Thyroid gland (tissue), 4 donors: ENCODE results near the gene GNG7. TPM values are rescaled to one million over a fixed set of nuclear protein-coding genes. Genes with fewer than 3 reads are reported as not detected.
"Not testable (repeated sequence)": the region's sequence is repeated elsewhere in the genome, so short reads cannot be mapped to it uniquely, and the experiment has no call there.

Source experiments
- DNase-seq, 2 donors: peaks; one replicate each; pipeline ENCODE4 v3.0.0-alpha.2; 2019
- H3K27ac ChIP-seq, 3 donors: fragments of 200-600 bp; sonication (generic); 1 replicate in 2 of 3; 2 replicates in 1 of 3; pipeline ENCODE4 v1.5.1; 2016 to 2019; ENCODE audit warnings: mild to moderate bottlenecking in 1 of 3, moderate library complexity in 1 of 3
- H3K27me3 ChIP-seq: fragments of 200-600 bp; sonication (generic); one replicate; pipeline ENCODE4 v1.5.1; 2019
- H3K36me3 ChIP-seq, 2 donors: fragments of 200-600 bp; sonication (generic); one replicate each; pipeline ENCODE4 v1.5.1; 2016 to 2019
- H3K4me1 ChIP-seq, 2 donors: fragments of 200-600 bp; sonication (generic); one replicate each; pipeline ENCODE4 v1.5.1; 2017 to 2019
- H3K4me3 ChIP-seq, 3 donors: fragments of 200-600 bp; sonication (generic); replicated peaks in 1 of 3; 1 replicate in 2 of 3; 2 replicates in 1 of 3; pipeline ENCODE4 v1.5.1; 2016; ENCODE audit warnings: mild to moderate bottlenecking in 1 of 3
- H3K9me3 ChIP-seq: fragments of 200-600 bp; sonication (generic); one replicate; pipeline ENCODE4 v1.5.1; 2017
- CTCF ChIP-seq, 6 experiments: fragments of 200-600 bp in 3 of 6; fragments of 450-650 bp in 3 of 6; sonication (generic) in 3 of 6; IDR thresholded peaks; one replicate each; pipeline ENCODE4 v1.5.1; 2016 to 2019; ENCODE audit warnings: antibody characterized with exemption in 6 of 6, mild to moderate bottlenecking in 2 of 6, inconsistent platforms in 1 of 6, moderate library complexity in 1 of 6
- POLR2A ChIP-seq, 2 donors: fragments of 450-650 bp; IDR thresholded peaks; one replicate each; pipeline ENCODE4 v1.6.1; 2017; ENCODE audit warnings: antibody characterized with exemption in 2 of 2, mild to moderate bottlenecking in 2 of 2, moderate library complexity in 1 of 2
- WGBS, 2 donors: methylation state at CpG; one replicate each; pipeline ENCODE4 v1.1.5; 2017; 5-methylcytosine and 5-hydroxymethylcytosine counted together
- intact Hi-C: fragments of 100-400 bp; cut with DNase I; formaldehyde crosslinking; loops from one replicate; pipeline ENCODE4 v1.15.1; 2023
- total RNA-seq, 4 donors: library from RNA; depleted of rRNA; stranded (reverse); fragments of >200 nt; gene quantifications; one replicate each; pipeline ENCODE4 v1.2.3, GENCODE V29; 2016

GNG7 gene
- total RNA-seq, 4 donors from 2014 or later: 3.8 to 6.9 (median 5.6) TPM

GRCh38 chr19:2715470-2716274 lies 13.2 kb upstream of the GNG7 start:
- no peak overlapping the region for H3K4me3 ChIP-seq
- intact Hi-C loops: no loop called here
- 93 to 95% methylated on average over 11 to 12 of the region's 12 CpGs for WGBS, 2 donors

GRCh38 chr19:2714531-2715269 lies 12.2 kb upstream of the GNG7 start:
- 90 to 91% methylated on average over 8 to 14 of the region's 16 CpGs for WGBS, 2 donors

More at GRCh38 chr19:2715470-2716274, 13.2 kb upstream of the GNG7 start:
- peaks cover 4 to 9% of the 10 kb centered on the region in 2 donors for H3K4me1 ChIP-seq
- no peak overlapping the region for H3K27ac ChIP-seq
- TF ChIP-seq CTCF (IDR thresholded peaks at IDR 0.05) (no peak), POLR2A (IDR thresholded peaks at IDR 0.05) (no peak)
- no peaks in the 10 kb centered on the region for H3K36me3 ChIP-seq
- H3K9me3 ChIP-seq: no peaks in the 10 kb centered on the region
- DNase-seq: no peak
- H3K27me3 ChIP-seq: peaks cover 7% of the 10 kb centered on the region

GRCh38 chr19:2714102-2714501 lies 11.6 kb upstream of the GNG7 start:
- intact Hi-C loops: not testable (repeated sequence)
- 74 to 85% methylated on average over 1 of the region's 1 CpG for WGBS, 2 donors

More at GRCh38 chr19:2714531-2715269, 12.2 kb upstream of the GNG7 start:
- Histone ChIP-seq H3K4me1 (no peaks in the 10 kb centered on the region), H3K36me3 (no peaks in the 10 kb centered on the region), H3K27ac (no peak overlapping the region), H3K9me3 (no peaks in the 10 kb centered on the region), H3K4me3 (no peak overlapping the region), H3K27me3 (no peaks in the 10 kb centered on the region)
- no peak for TF ChIP-seq POLR2A (IDR thresholded peaks at IDR 0.05)
- no peak for TF ChIP-seq CTCF (IDR thresholded peaks at IDR 0.05)
- intact Hi-C loops: no loop called here
- DNase-seq: no peak

GRCh38 chr19:2713170-2713569 lies 10.7 kb upstream of the GNG7 start:
- H3K4me1 ChIP-seq, H3K27me3 ChIP-seq, H3K4me3 ChIP-seq, intact Hi-C loops, H3K9me3 ChIP-seq, H3K36me3 ChIP-seq, H3K27ac ChIP-seq, DNase-seq: not testable (repeated sequence)
- WGBS, 2 donors: 91 to 96% methylated on average over 3 of the region's 3 CpGs

More at GRCh38 chr19:2714102-2714501, 11.6 kb upstream of the GNG7 start:
- H3K27me3 ChIP-seq, H3K36me3 ChIP-seq, DNase-seq, H3K27ac ChIP-seq, H3K4me1 ChIP-seq, H3K4me3 ChIP-seq, H3K9me3 ChIP-seq: not testable (repeated sequence)

GRCh38 chr19:2711875-2712205 lies 9.3 kb upstream of the GNG7 start:
- TF ChIP-seq CTCF (IDR thresholded peaks at IDR 0.05): no peak
- TF ChIP-seq POLR2A (IDR thresholded peaks at IDR 0.05): no peak
- no peaks in the 10 kb centered on the region for H3K27me3 ChIP-seq
- H3K36me3 ChIP-seq: no peaks in the 10 kb centered on the region
- no peaks in the 10 kb centered on the region for H3K9me3 ChIP-seq
- intact Hi-C loops: no loop called here
- no peak for DNase-seq
- H3K4me1 ChIP-seq: no peaks in the 10 kb centered on the region
- no peak overlapping the region for H3K4me3 ChIP-seq
- WGBS, 2 donors: 55 to 64% methylated on average over 5 of the region's 5 CpGs
- H3K27ac ChIP-seq: no peak overlapping the region
